Prostate gland (tissue), 2 donors: ENCODE measurements around the gene CWC25.
A peak's percentile ranks its signal among the peaks of the same experiment; 100 is the strongest.

Experiments used
- CTCF ChIP-seq, 4 experiments: fragments of 200-600 bp in 2 of 4; fragments of 450-650 bp in 2 of 4; sonication (generic) in 2 of 4; IDR thresholded peaks; 1 replicate in 3 of 4; 2 replicates in 1 of 4; pipeline ENCODE4 v1.5.1; 2016 to 2019; ENCODE audit warnings: antibody characterized with exemption in 4 of 4, mild to moderate bottlenecking in 2 of 4, moderate library complexity in 2 of 4
- POLR2A ChIP-seq: fragments of 450-650 bp; IDR thresholded peaks from one replicate; pipeline ENCODE4 v1.6.1; 2016; ENCODE audit warnings: antibody characterized with exemption, mild to moderate bottlenecking
- POLR2AphosphoS5 ChIP-seq: sonication (generic); formaldehyde crosslinking; IDR thresholded peaks from one replicate; pipeline ENCODE4 v1.6.1; 2017; ENCODE audit warnings: antibody characterized with exemption

DNA sequence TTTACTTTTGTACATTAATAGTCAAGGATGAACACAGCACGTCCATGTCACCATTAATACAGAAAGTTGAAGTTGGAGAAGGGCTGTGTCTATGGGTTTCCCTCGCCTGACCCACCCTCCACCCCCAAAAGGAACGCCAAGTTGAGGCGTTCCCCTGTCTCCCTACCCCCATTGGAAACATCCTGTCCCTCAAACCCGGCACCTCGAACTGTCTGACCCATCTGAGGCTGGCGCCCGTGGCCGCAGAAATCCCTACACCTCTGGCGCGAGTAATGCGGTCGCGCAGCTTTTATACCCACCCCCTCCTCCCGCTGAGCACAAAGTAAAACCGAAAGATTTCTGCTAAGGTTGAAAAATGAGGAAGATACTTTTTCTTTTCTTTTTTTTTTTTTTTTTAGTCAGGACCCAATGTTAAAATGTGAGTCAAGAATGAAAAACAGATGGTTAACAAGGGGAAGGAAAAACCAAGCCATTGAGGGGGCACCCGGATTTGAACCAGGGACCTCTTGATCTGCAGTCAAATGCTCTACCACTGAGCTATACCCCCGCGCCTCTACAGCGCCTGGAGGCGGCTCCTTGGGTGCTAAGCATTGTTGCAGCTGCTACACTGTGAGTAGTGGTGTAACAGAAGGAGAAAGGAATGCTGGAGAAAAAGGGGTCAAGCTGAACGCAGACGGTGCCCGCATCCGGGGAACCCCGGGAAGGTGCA, 43.9 kb upstream of the CWC25 start:
- no peak for TF ChIP-seq POLR2A
- no peak for TF ChIP-seq CTCF (IDR thresholded peaks at IDR 0.05)
- peak; percentile 80 for TF ChIP-seq POLR2AphosphoS5
